H1 (cell line): ENCODE results near the gene GATA5. TPM values are rescaled to one million over a fixed set of nuclear protein-coding genes. Genes with fewer than 3 reads are reported as not detected.

Experiments
- CTCF ChIA-PET: fragments of 300-600 bp; sonication (Branson Sonifier 250); formaldehyde crosslinking; loops from one replicate; lab custom pipeline; 2021; ENCODE audit not compliant: partially characterized antibody; lab: Charles Lee
- POLR2A ChIA-PET: fragments of 300-600 bp; sonication (Branson Sonifier 250); formaldehyde crosslinking; loops from one replicate; lab custom pipeline; 2021; ENCODE audit warnings: inconsistent platforms; ENCODE audit not compliant: partially characterized antibody; lab: Charles Lee
- DNase-seq, 2 experiments: peaks; one replicate each; pipeline versions ENCODE4 v3.0.0 to v3.0.0-alpha.2; 2010 to 2022; ENCODE audit warnings: low spot score in 2 of 2, low read depth in 1 of 2, mixed read lengths in 1 of 2
- FAIRE-seq: peaks from 2 replicates; lab custom pipeline; 2011; peaks lifted over from hg19 to GRCh38; lab: Jason Lieb, UNC
- H2AFZ ChIP-seq: 2 replicates; pipeline ENCODE4 v1.8.1; 2012; ENCODE audit warnings: low read length, inconsistent platforms
- H2AK5ac ChIP-seq: 2 replicates; pipeline ENCODE4 v1.6.1; 2013; ENCODE audit warnings: low read depth, low read length
- H2BK120ac ChIP-seq: replicated peaks from 2 replicates; pipeline ENCODE3; 2013; ENCODE audit warnings: low read depth, low read length, inconsistent platforms
- H2BK12ac ChIP-seq: 2 replicates; pipeline ENCODE4 v1.6.1; 2013; ENCODE audit warnings: low read depth, low read length
- H2BK15ac ChIP-seq: 2 replicates; pipeline ENCODE4 v1.6.1; 2013; ENCODE audit warnings: low read length
- H2BK20ac ChIP-seq: 2 replicates; pipeline ENCODE4 v1.6.1; 2013; ENCODE audit warnings: low read length
- H2BK5ac ChIP-seq: 2 replicates; pipeline ENCODE4 v1.6.1; 2013; ENCODE audit warnings: low read depth, low read length
- H3K14ac ChIP-seq: 2 replicates; pipeline ENCODE4 v1.6.1; 2013; ENCODE audit warnings: inconsistent platforms; ENCODE audit not compliant: insufficient read length
- H3K18ac ChIP-seq: 2 replicates; pipeline ENCODE4 v1.6.1; 2013; ENCODE audit warnings: low read length; ENCODE audit errors: extremely low read depth
- H3K23ac ChIP-seq: 2 replicates; pipeline ENCODE4 v1.6.1; 2013; ENCODE audit warnings: inconsistent platforms; ENCODE audit not compliant: insufficient read length
- H3K23me2 ChIP-seq: 2 replicates; pipeline ENCODE4 v1.6.1; 2013; ENCODE audit warnings: low read depth, low read length
- H3K27ac ChIP-seq: 2 replicates; pipeline ENCODE4 v1.6.1; 2011; ENCODE audit warnings: low read depth, low read length, inconsistent platforms
- H3K27me3 ChIP-seq, 4 experiments: replicated peaks in 1 of 4; 1 replicate in 1 of 4; 2 replicates in 3 of 4; pipeline versions ENCODE4 v1.6.1 to v1.8.1; 2011 to 2013; ENCODE audit warnings: low read length in 3 of 4, mild to moderate bottlenecking in 3 of 4, inconsistent platforms in 2 of 4, mixed read lengths in 2 of 4, moderate library complexity in 1 of 4; ENCODE audit not compliant: control insufficient read depth in 3 of 4, insufficient read depth in 3 of 4; ENCODE audit errors: extremely low read depth in 1 of 4
- H3K36me3 ChIP-seq, 4 experiments: 2 replicates each; pipeline versions ENCODE4 v1.6.1 to v1.8.1; 2011 to 2013; ENCODE audit warnings: mild to moderate bottlenecking in 4 of 4, low read length in 3 of 4, moderate library complexity in 2 of 4, control low read depth in 1 of 4, inconsistent platforms in 1 of 4; ENCODE audit not compliant: insufficient read depth in 4 of 4, control insufficient read depth in 2 of 4
- H3K4ac ChIP-seq: replicated peaks from 2 replicates; pipeline ENCODE3; 2013; ENCODE audit warnings: low read length, low read depth, mixed read lengths, inconsistent platforms; ENCODE audit not compliant: insufficient read length
- H3K4me1 ChIP-seq, 4 experiments: replicated peaks in 1 of 4; 1 replicate in 1 of 4; 2 replicates in 3 of 4; pipeline versions ENCODE4 v1.6.1 to v1.8.1; 2011 to 2013; ENCODE audit warnings: low read length in 3 of 4, inconsistent platforms in 2 of 4, mixed read lengths in 1 of 4; ENCODE audit not compliant: insufficient read depth in 4 of 4, control insufficient read depth in 3 of 4
- H3K4me2 ChIP-seq, 2 experiments: 2 replicates each; pipeline versions ENCODE4 v1.6.1 to v1.8.1; 2011 to 2013; ENCODE audit warnings: low read depth in 2 of 2, low read length in 2 of 2, control low read depth in 1 of 2, inconsistent platforms in 1 of 2, mild to moderate bottlenecking in 1 of 2; ENCODE audit not compliant: insufficient read depth in 1 of 2
- H3K4me3 ChIP-seq, 4 experiments: fragments of 200-600, 300-600 bp in 1 of 4; sonication (generic), shearing (Covaris generic), sonication (Bioruptor Twin) in 1 of 4; 2 replicates each; pipeline versions ENCODE4 v1.5.1 to v1.8.1; 2011 to 2016; ENCODE audit warnings: low read length in 4 of 4, low read depth in 3 of 4, control low read depth in 2 of 4, inconsistent platforms in 2 of 4, mild to moderate bottlenecking in 2 of 4, mixed read lengths in 1 of 4, moderate library complexity in 1 of 4; ENCODE audit not compliant: insufficient read depth in 2 of 4; ENCODE audit errors: extremely low read depth in 1 of 4
- H3K56ac ChIP-seq: replicated peaks from 2 replicates; pipeline ENCODE3; 2013; ENCODE audit warnings: low read depth, mild to moderate bottlenecking, mixed read lengths, low read length, inconsistent platforms; ENCODE audit not compliant: insufficient read length
- H3K79me1 ChIP-seq: 2 replicates; pipeline ENCODE4 v1.6.1; 2013; ENCODE audit warnings: low read depth, low read length, control low read depth
- H3K79me2 ChIP-seq, 2 experiments: 2 replicates each; pipeline versions ENCODE4 v1.6.1 to v1.8.1; 2012 to 2013; ENCODE audit warnings: low read length in 2 of 2, mild to moderate bottlenecking in 2 of 2, inconsistent platforms in 1 of 2; ENCODE audit not compliant: insufficient read depth in 2 of 2, control insufficient read depth in 1 of 2
- H3K9ac ChIP-seq, 4 experiments: replicated peaks in 1 of 4; 1 replicate in 1 of 4; 2 replicates in 3 of 4; pipeline versions ENCODE4 v1.6.1 to v1.8.1; 2011 to 2013; ENCODE audit warnings: low read depth in 3 of 4, low read length in 3 of 4, control low read depth in 2 of 4, mild to moderate bottlenecking in 2 of 4, moderate library complexity in 2 of 4, inconsistent platforms in 1 of 4; ENCODE audit errors: extremely low read depth in 1 of 4
- H3K9me3 ChIP-seq, 2 experiments: 2 replicates each; pipeline versions ENCODE4 v1.6.1 to v1.8.1; 2012 to 2013; ENCODE audit warnings: mild to moderate bottlenecking in 2 of 2, moderate library complexity in 2 of 2, control low read depth in 1 of 2, inconsistent platforms in 1 of 2, low read depth in 1 of 2, low read length in 1 of 2, mixed read lengths in 1 of 2; ENCODE audit not compliant: insufficient read depth in 2 of 2
- H4K20me1 ChIP-seq, 2 experiments: replicated peaks in 1 of 2; 2 replicates each; pipeline versions ENCODE3 to v1.8.1; 2011 to 2013; ENCODE audit warnings: inconsistent platforms in 2 of 2, low read length in 2 of 2, mild to moderate bottlenecking in 1 of 2; ENCODE audit not compliant: insufficient read depth in 2 of 2, control insufficient read depth in 1 of 2
- H4K5ac ChIP-seq: 2 replicates; pipeline ENCODE4 v1.6.1; 2013; ENCODE audit warnings: low read length, low read depth, mixed read lengths, inconsistent platforms; ENCODE audit not compliant: insufficient read length
- H4K8ac ChIP-seq: 2 replicates; pipeline ENCODE4 v1.8.0; 2013; ENCODE audit warnings: mild to moderate bottlenecking, moderate library complexity, low read length, inconsistent platforms; ENCODE audit not compliant: insufficient read depth; ENCODE audit errors: extremely low read depth
- H4K91ac ChIP-seq: replicated peaks from 2 replicates; pipeline ENCODE3; 2013; ENCODE audit warnings: low read length, mixed read lengths, inconsistent platforms; ENCODE audit not compliant: insufficient read length
- NRF1 ChIP-seq: IDR thresholded peaks from 2 replicates; pipeline ENCODE4 v1.6.1; 2011; ENCODE audit warnings: mild to moderate bottlenecking, low read depth, low read length, improper control_type of control experiment
- POLR2AphosphoS5 ChIP-seq: IDR thresholded peaks from 2 replicates; pipeline ENCODE4 v1.6.1; 2011; ENCODE audit warnings: low read depth, low read length
- SP1 ChIP-seq: IDR thresholded peaks from 2 replicates; pipeline ENCODE4 v1.6.1; 2011; ENCODE audit warnings: low read depth, low read length
- SP2 ChIP-seq: IDR thresholded peaks from 2 replicates; pipeline ENCODE4 v1.6.1; 2012; ENCODE audit warnings: mild to moderate bottlenecking, low read length, inconsistent platforms
- WGBS, 2 experiments: shearing (Covaris generic) in 1 of 2; methylation state at CpG; one replicate each; pipeline versions ENCODE4 v1.1.6 to v1.1.7; 2013 to 2015; ENCODE audit warnings: low lambda C conversion rate in 2 of 2, mixed read lengths in 2 of 2, inconsistent platforms in 1 of 2, low coverage in 1 of 2, missing lambda C conversion rate in 1 of 2; ENCODE audit not compliant: insufficient replicate concordance in 2 of 2, insufficient coverage in 1 of 2, insufficient read length in 1 of 2; ENCODE audit errors: extremely low coverage in 1 of 2, missing lambda C conversion rate in 1 of 2; 5-methylcytosine and 5-hydroxymethylcytosine counted together
- polyA plus RNA-seq, 7 experiments: library from polyadenylated mRNA; depleted of rRNA in 3 of 7; stranded (reverse) in 5 of 7; unstranded in 2 of 7; fragments of >200 nt in 5 of 7; fragments of 200-250 nt in 2 of 7; gene quantifications; 1 replicate in 5 of 7; 2 replicates in 1 of 7; 4 replicates in 1 of 7; pipeline versions ENCODE4 v1.2.1 to v1.2.3, GENCODE V29; 2011 to 2013; ENCODE audit warnings: missing spikeins in 2 of 7, mixed read lengths in 2 of 7
- total RNA-seq: library from RNA; stranded (reverse); fragmentation: NEBNext Ultra II Directional; extraction: Animal tissue kit (Norgen Biotek cat#: 25700); gene quantifications from 2 replicates; pipeline ENCODE4 v1.2.1, GENCODE V29; 2021
- TF ChIP-seq, protein P1 (sequence below): IDR thresholded peaks from 2 replicates; pipeline ENCODE4 v1.6.1; 2011; ENCODE audit warnings: low read length, improper control_type of control experiment

The GATA5 gene
- total and polyA plus RNA-seq, 2 of the 8 experiments (the other 6 are each of a cell fraction or from before 2014, with no cell fraction given): 0.08 to 0.11 TPM

DNA sequence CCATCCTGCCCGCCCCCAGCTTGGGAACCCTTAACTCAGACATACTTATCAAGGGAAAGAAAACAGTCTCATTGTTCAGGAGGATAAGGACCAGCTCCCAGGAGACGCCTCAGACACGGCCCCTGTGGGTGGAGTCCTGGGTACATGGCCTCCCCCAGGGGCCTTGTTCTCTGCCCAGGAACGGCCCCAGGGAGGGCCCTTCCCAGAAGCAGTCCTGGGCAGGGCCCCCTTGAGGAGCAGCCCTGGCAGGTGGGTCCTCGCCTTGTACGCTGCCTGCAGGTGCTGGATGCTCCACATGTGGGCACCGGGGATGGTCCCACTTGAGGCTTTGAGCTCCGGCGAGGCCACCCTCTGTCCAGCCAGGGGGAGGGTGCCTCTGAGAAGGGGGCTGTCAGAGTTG is 4.5 kb upstream of the GATA5 start:
- Histone ChIP-seq H2BK15ac (no peak overlapping the region), H4K5ac (no peak overlapping the region), H3K9me3 (no peaks in the 10 kb centered on the region), H3K4ac (no peak overlapping the region), H3K4me2 (no peak overlapping the region), H3K27me3 (peaks cover 52 to 92% (median 88%) of the 10 kb centered on the region in 4 experiments), H3K79me1 (0 out of 2 replicates have a peak, but pooled peaks cover 2% of the 10 kb centered on the region), H3K18ac (no peak overlapping the region), H3K27ac (no peak overlapping the region), H3K56ac (no peak overlapping the region), H2BK5ac (no peak overlapping the region), H4K91ac (no peak overlapping the region), H2BK20ac (no peak overlapping the region), H3K23me2 (peaks cover 11% of the 10 kb centered on the region; the same call in 1 of the 2 replicates), H3K36me3 (peaks cover 0 to under 1% (median 0%) of the 10 kb centered on the region in 4 experiments; a peak in 1 of 8 replicates), H2BK12ac (no peak overlapping the region), H2AFZ (no peak overlapping the region), H3K4me1 (peaks cover 0 to 39% (median 22%) of the 10 kb centered on the region in 4 experiments; a peak in 6 of 7 replicates), H3K14ac (no peak overlapping the region), H4K20me1 (peaks cover 3 to 15% of the 10 kb centered on the region in 2 experiments), H3K23ac (no peak overlapping the region), H4K8ac (no peak overlapping the region), H3K79me2 (no peaks in the 10 kb centered on the region), H2AK5ac (no peak overlapping the region), H2BK120ac (no peak overlapping the region), H3K4me3 (no peak overlapping the region), H3K9ac (no peak overlapping the region)
- DNase-seq (no peak), FAIRE-seq (no peak)
- ChIA-PET CTCF (interaction anchor here (1.4 to 7.0 kb wide), 4 partner anchors 13 to 43 kb away, joined by 3 to 68 read pairs (median 10); no protein-coding TSS in a partner anchor), POLR2A (interaction anchor here (1.2 to 1.9 kb wide), 2 partner anchors 10 to 90 kb away, joined by 3 to 5 read pairs; no protein-coding TSS in a partner anchor)
- TF ChIP-seq POLR2AphosphoS5 (no peak), NRF1 (no peak), SP1 (no peak), SP2 (no peak)
- TF ChIP-seq, protein P1, sequence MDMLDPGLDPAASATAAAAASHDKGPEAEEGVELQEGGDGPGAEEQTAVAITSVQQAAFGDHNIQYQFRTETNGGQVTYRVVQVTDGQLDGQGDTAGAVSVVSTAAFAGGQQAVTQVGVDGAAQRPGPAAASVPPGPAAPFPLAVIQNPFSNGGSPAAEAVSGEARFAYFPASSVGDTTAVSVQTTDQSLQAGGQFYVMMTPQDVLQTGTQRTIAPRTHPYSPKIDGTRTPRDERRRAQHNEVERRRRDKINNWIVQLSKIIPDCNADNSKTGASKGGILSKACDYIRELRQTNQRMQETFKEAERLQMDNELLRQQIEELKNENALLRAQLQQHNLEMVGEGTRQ: no peak
- 79% methylated on average over 5 of the region's 9 CpGs; no CpG with 5 or more reads in 1 of the 2 experiments for WGBS, 2 experiments
